ENCODE data around the gene CIAO2B.
"Not testable (repeated sequence)": the region's sequence is repeated elsewhere in the genome, so short reads cannot be mapped to it uniquely, and the experiment has no call there.

Gene CIAO2B

DNA sequence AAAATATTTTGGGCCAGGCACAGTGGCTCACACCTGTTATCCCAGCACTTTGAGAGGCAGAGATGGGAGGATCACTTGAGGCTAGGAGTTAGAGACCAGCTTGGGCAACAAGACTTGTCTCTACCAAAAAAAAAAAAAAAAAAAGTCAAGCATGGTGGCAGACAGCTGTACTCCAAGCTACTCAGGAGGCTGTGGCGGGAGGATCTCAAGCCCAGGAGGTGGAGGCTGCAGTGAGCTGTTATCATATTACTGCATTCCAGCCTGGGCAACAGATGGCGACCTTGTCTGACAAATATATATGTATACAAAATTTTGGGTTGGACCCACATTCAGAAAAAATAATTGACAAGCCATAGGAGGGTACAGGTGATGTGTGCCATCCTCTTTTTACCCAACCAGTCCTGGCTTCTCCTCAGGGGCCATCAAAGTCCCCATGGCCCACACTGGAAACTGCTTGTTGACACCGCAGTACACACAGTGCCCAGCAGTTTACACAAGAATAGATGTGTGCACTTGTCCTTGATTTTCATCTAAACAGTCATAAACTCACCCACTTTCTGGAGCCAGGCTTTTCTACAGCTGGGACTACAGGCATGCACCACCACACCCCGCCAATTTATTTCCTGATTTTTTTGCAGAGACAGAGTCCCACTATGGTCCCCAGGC, 2.8 kb upstream of the CIAO2B start:
- DNase-seq, result no peak

DNA sequence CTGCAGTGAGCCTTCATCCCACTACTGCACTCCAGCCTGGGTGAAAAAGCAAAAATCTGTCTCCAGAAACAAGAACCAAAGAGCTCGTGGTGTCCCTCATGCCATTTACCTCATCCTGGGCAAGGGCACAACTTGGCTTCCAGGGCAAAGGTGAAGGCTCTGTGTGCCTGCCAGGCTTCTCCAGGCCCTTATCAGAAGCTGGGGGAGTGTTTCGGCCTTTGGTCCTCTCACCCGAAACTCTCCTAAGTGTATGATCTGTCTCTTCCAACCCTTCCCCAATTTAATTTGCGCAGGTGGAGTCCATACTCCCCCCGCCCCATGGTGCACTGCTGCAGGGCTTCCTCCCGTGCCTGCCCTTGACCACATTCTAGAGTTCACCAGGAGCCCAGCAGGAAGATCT, 2.3 kb upstream of the CIAO2B start:
- no peak for DNase-seq

DNA sequence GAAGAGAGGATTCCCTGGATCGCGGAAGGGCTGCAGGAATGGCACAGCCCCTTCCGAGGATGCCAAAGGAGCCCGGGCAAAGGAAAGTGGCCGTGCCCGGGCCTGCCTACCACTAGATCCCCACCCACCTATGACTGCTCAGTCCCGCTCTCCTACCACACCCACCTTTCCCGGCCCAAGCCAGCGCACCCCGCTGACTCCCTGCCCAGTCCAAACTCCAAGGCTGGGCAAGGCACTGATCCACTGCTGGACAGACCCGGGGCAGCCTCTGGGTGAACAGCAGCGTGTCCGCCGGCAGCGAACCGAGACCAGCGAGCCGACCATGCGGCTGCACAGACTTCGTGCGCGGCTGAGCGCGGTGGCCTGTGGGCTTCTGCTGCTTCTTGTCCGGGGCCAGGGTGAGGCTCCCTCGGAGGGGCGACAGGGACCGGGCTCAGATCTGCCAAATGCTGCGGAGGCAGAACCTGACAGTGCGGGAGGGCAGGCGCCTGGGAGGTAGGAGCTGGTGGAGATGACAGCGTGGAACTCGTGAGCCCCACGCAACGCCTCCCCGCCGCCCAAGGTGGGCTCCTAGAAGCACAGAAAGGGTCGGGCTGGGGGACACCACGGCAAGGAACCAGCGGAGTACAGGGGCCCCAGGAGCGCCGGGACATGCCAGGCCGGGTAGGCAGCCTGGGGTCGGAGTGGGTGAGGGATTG, 1.3 kb upstream of the CIAO2B start, which contains the start of gene CES2:
Gene CES2, plus strand, starts transcription at position 203 of the 698 bp plus-strand sequence. Its CDS starts 120 bp downstream, at position 323.
- DNase-seq, result no peak

DNA sequence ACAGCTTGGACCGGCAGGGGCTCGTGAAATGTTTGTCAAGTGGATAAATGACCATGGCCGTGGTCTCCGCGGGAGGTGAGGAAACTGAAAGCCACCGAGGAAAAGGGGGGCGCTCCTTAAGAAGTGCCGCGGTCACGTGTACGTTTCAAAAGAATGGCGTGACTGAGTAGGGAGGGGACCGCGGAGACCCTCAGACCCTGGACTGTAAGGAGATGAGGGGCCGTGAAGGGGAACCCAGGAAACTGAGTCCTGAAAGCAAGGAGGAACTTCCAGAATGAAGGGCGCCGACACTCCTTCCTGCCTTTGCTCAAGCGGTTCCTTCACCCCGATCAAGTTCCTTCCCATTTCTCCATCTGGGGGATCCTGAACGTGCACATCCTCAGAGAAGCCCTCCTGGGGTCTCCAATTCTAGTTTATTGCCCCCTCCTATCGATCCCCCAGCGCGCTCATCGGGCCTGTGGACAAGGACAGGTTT, 674 bp upstream of the CIAO2B start:
- DNase-seq, result not testable (repeated sequence)

DNA sequence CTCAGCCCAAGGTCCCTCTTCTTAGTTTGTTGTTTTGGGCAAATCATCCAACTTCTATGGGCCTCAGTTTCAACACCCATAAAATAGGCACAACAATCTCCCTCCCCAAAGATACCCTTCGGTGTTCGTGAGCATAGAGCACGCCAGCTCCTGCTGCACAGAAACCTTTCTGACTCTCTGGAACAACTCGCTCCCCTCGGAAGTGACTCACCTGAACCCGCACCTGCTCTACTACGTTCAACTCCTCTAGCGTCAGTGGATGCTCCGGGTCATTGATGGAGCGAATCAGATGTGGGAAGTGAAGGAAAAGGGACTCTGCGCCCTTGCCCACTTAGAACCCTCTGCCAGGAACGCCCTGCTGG, 445 bp downstream of the CIAO2B start:
- DNase-seq, result peak; percentile 61

DNA sequence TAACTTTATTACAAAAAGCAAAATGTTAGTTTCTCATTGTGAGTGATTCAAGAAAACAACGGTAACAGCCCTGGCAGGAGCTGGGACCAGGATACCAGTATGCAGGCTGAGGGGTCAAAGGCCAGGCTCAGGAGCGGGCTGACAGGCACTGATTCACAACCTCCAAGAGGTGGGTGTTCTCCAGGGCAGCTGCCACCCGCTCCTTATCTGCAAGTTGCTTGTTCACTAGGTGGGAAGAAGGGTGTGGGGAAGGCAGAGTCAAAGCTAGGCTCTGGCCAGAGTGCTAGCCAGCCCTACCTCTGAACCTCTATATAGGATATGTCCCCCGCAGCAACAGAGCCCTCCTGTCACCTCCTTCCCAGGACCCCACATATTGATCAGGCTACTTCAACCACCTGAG, 2.1 kb downstream of the CIAO2B start:
- DNase-seq, result no peak

DNA sequence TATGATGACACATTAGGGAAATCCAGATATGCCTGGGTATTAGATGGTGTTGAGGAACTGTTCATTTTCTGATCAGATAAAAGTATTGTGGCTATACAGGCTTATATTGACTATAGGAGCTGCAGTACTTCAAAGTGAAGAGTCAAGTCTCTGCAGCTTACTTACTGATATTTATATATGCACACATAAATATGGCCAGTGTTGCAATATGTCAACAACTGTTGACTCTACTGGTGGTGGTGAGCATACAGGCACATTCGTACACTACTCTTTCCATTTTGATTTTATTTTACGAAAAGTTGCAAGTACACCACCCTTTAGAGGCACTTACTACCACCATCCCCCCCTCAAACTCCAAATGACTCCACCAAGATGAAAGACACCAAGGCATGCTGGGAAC, 2.5 kb downstream of the CIAO2B start:
- no peak for DNase-seq

DNA sequence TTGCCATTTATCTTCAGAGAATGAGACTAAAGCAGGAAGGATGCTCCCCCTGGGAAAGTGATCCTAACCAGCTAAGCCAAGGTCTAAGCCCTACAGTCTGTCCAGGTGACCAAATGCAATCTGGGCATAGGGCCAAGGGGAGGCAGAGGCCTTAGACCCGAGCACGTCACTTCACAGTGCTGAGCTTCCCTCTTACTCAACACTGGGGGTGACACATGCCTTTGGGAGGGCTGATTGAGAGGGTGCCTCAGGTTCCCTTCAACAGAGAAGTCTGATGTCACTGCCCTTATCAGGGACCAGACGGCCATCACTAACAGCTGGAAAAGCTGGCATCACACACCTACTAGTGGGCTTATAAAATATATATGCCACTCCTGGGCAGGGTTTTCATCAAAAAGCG, 4.0 kb downstream of the CIAO2B start:
- no peak for DNase-seq

DNA sequence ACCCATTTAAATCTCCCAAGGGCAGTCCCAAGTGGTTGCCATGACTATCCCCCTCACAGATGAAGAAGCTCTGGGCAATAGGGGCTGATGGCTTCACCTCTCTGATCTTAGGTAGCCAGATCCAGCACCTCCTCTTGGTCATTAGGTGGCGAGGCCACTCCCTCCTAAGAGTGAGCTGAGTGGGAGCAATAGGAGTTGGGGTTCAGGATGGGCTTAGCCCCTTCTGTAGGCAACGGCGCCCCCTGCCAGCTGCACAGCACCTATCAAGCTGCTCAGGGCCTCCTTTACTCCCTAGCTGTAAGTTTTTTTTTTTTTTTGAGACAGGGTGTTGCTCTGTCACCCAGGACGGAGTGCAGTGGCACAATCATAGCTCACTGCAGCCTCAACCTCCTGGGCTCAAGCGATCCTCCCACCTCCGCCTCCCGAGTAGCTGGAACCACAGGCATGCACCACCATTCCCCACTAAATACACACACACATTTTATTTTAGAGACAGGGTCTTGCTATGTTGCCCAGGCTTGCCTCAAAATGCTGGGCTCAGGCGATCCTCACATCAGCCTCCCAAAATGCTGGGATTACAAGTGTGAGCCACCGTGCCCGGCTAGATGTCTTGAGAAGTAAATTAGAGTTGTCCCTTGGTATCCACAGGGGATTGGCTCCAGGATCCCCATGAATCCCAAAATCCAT, 5.4 kb downstream of the CIAO2B start:
- peak; percentile 26 for DNase-seq

DNA sequence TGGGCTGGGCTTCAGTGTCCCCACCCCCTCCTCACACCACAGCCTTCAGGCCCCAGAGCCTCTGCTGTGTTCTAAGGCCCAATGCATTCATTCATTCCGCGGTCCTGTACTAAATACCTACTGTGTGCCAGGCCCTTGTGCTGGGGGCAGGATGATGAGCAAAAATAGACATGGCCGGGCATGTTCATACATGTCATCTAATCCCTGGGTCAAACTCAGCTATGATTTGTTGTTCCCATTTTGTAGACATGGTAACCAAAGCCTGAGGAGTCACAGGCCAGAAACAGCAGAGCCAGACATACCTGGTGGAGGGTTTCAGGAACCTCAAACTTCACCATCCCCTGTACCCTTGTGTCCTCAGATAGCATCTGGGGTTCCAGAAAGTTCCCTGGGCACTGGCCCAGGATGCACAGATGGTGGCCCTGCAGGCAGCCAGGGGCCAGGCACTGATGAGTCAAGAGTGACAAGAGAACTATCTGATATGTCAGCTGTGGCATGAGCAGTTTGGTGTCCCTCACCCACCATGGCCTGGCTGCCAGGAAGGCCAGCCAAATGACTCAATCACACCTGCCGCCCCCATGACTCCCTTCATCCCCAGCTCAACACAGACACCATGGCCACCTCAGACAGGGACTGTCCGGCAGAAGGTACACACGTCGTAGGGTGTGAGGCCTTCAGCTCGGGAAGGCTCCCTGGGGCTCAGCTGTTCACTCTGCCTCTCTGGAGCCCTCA, 6.1 kb downstream of the CIAO2B start:
- no peak for DNase-seq

DNA sequence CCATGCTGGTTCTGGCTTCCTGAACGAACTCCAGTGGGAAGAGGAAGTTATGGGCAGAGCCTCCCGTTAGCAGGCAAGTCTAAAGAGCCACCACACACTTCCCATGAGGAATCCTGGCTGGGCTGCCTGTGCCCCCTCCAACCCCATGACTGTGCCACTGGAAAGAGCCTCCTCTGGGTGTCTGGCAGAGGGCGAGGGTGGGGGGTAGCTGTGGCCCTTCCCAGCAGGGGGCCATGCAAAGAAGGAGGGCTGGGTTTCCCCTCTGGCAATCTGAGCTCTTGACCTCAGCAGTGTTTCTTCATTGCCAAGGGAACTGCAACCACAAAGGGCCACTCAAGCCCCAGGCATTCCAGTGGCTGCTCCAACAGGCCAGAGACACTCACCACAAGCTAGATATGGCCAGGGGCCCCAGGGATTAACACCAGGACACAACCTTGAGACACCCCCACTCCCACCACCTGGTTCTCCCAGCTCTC, 7.2 kb downstream of the CIAO2B start:
- DNase-seq, result no peak

DNA sequence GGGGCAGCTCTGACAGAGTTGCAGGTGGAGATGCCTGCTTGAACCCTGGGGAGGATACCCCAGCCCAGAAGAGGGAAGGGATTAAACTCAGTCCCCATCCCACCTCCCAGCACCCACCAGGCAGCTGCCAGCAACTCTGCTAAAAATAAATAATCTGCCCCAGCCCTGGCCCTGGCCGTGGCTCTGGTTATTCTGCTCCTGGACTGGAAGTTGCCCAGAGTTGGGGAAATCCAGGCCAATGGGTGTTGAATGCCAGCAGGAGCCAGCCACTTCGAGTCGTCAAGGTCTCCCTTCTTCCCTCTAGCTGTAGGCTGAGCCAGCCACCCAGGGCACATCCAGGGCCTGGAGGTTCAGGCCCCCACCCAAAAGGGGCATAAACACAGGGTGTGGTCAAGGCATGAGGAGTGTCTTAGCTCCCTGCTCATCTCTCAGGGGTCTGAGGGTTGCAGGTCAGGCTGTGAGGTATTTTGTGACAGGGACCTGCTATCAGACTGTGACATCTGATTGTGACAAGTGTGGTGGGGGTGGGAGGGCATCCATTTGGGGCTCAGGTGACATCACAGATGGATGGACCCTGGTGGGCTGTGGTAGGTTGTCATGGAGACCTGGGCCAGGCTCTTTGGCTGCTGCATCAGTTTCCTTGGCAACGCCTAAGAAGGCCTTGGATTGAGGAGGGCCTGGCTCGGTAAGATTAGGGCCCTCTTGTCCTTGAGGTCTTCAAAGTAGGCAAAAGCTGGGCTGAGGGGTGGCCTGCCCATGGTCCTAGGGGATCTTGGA, 7.8 kb downstream of the CIAO2B start:
- no peak for DNase-seq

DNA sequence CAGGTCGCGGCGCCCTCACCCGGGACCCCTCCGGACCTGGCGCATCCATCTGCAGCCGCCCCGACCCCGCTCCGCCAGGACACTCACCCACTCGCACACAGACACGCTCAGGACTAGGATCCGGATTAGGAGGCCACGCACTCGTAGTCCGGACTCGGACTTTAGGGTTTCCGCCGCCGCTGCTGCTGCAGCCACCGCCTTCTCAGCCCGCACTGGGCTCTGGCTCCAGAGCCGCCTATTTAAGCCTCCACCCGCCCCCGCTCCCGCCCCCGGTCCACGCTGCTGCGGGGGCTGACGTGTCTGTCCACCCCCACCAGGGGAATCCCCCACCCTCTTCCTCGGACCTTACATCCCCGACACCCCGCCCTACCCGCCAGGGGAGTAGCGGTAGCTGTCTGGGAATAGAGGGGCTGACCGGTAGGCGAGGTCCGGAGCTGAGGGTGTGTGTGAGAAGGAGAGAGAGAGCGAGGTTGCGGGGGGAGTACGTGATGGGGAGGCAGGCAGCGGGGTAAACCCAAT, 8.8 kb downstream of the CIAO2B start, which contains the start of gene RRAD:
Gene RRAD, minus strand, starts transcription at position 214 of the 519 bp plus-strand sequence. CDS start 356 bp downstream, outside the sequence.
- DNase-seq, result peak; percentile 13

DNA sequence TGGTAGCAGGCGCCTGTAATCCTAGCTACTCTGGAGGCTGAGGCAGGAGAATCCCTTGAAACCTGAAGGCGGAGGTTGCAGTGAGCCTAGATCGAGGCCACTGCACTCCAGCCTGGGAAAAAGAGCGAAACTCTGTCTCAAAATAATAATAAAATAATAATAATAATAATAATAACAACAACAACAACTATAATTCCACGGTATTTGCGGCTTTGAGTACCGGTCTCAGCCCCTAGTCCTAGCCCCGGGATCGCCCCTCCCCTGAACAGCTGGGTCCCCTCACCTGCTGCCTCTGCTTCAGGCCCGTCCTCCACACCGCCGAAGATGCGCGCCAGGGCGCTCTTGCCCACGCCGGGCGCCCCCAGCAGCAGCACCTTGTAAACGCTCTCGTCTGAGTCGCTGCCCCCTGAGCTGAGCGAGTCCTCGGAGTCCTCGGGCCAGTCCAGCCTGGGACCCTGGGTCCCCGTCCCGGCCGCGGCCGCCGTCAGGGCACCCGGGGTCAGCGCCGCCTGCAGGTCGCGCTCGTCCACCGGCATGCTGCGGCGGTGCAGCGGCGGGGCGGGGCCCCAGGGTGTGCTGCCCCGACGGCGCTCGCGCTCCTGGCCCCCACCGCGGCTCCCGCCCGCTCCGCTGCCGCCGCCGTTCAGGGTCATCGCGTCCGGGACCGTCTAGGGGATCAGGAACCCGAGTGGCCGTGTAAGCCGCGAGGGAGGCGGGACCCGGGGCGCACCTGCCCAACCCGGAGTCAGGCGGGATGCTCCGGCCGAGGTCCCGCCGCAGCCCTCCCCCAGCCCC, 9.5 kb downstream of the CIAO2B start:
- peak; percentile 51 for DNase-seq

DNA sequence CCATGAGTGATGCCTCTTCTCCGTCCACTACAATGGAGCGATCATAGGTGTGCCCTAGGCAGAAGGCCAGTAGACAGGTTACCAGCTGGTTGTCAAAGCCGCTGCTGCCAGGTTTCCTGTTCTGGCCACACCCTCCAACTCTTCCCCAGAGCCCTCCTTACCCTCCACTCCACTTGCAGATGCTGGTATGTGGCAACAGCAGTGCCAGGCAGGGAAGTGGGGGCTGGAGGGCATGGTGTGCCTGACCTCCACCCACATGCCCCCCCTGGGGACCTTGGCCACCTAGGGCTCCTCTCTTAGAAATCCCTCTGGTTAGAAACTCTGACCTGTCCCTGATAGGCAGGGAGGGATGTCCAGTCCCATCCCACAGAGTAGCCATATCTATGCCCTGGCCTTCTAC, 10.3 kb downstream of the CIAO2B start:
- DNase-seq, result no peak

DNA sequence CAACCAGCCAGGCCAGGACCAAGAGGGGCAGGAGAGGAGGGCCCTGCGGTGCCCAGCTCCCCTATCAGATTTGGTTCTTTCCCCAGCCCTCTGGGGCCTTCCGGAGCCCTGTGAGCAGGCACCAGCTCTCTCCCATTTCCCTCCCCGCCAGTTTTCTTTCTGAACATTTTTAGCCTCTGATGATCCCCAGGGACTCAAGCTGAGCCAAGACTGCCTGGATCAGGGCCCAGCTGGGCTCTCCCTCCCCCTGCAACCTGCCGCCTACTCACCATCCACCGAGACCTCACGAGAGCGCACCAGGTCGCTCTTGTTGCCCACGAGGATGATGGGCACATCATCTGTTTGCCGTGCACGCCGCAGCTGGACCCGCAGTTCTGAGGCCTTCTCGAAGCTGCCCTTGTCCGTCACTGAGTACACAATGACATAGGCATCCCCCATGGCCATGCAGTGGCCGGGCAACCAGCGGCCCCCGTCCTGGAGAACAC, 10.9 kb downstream of the CIAO2B start:
- DNase-seq, result no peak

DNA sequence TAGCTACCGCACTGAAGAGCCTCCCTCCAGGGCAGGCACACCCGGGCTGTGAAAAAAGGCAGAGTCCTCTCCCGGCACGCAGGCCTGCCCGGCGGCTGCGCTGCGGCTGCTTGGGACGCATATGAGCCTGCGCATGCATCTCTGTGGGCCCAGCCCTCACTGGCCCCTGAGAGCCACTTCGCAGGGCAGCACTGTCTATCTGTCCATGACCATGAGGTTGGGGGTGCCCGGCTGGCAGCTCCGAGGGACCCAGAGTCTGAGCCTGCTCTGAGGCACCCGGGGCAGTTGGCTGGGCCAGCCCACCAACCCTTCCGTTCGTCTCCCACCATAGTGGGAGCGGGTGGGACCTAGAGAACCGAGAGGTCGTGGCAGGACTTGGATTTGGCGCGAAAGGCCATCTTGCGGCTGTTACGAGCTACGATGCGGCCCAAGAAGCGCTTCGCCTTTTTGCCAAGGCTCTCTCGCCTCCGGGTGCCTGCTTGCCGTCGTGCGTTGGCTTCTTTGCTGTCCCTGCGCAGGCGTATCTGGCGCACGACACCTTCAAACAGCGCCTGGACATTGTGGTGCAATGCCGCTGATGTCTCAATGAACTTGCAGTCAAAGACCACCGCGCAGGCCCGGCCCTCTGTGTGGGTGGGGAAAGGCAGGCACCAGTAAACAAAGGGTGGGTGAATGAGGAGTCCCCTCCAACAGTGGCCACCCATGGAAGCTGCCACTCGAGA, 12.3 kb downstream of the CIAO2B start:
- DNase-seq, result no peak

DNA sequence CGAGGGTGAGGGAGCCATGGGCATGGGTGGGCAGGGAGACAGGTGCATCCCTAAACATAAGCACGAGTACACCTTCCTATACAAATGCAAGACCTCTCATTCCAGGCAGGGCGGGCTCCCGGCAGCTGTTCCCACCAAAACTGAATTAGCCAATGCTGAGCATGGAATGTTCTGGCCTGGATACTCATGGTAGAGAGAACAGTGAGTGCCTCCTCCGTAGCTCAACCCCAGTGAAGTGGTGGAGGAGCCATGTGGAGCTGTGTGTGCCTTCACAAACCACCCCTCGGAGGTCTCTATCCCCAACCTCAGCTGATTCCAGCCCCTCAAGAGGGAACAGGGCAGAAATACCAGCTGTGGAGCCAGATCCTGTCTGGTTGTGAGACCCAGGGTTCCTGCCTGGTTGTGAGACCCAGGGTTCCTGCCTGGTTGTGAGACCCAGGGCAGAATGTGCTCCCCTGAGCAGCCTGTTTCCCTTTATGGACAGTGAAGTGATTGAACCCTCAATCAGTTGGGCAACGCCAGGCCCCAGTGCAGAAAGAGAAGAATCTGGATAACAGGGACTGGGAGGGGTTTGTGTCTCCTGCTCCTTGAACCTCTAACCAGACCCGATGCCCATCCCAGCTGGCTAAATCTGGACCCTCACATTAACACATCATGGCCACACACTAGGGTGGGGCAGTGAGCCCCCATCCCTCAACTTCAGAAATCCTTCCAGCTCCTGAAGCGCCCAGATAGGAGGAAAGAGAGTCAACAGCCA, 13.1 kb downstream of the CIAO2B start:
- DNase-seq, result no peak

DNA sequence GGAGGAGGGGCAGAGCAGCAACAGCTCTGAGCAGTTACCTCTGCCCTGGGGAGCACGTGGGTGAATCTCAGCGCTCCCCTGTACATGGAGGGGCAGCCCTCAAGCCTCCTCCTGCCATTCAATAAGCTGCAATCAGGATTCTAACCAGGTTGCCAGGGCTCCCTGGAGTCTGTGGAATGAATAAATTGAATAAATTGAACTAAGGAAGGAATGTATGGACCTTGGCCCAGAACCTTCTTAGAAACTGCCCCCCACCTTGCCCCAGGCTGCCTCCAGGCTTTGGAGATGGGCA, 14.0 kb downstream of the CIAO2B start:
- no peak for DNase-seq
